OCI-LY1 (cell line): ENCODE results near the gene BTBD9.

Experiments
- H2AFZ ChIP-seq: fragments of 200-600 bp; sonication (generic), shearing (Covaris generic); 2 replicates; pipeline ENCODE4 v1.6.0; 2014; ENCODE audit warnings: antibody characterized with exemption, mild to moderate bottlenecking, low read length
- H3F3A ChIP-seq: fragments of 200-600 bp; sonication (generic), shearing (Covaris generic); 2 replicates; pipeline ENCODE4 v1.6.0; 2014; ENCODE audit warnings: mild to moderate bottlenecking, antibody characterized with exemption, low read length, moderate library complexity; ENCODE audit not compliant: insufficient read depth
- H3K27ac ChIP-seq: fragments of 200-600 bp; sonication (generic); 2 replicates; pipeline ENCODE4 v1.5.1; 2014; ENCODE audit warnings: low read length, mixed run types, mild to moderate bottlenecking, low read depth; ENCODE audit not compliant: poor library complexity, severe bottlenecking
- H3K27me3 ChIP-seq: fragments of 200-600 bp; sonication (generic); 2 replicates; pipeline ENCODE4 v1.6.0; 2014; ENCODE audit warnings: antibody characterized with exemption, mild to moderate bottlenecking, low read length, moderate library complexity; ENCODE audit not compliant: insufficient read depth
- H3K36me3 ChIP-seq: fragments of 200-600 bp; sonication (generic); 2 replicates; pipeline ENCODE4 v1.6.1; 2014; ENCODE audit warnings: mild to moderate bottlenecking, antibody characterized with exemption, low read length, moderate library complexity, mixed read lengths; ENCODE audit not compliant: insufficient read depth
- H3K4me1 ChIP-seq: fragments of 200-600 bp; sonication (generic); 2 replicates; pipeline ENCODE4 v1.5.1; 2014; ENCODE audit warnings: mild to moderate bottlenecking, low read length, moderate library complexity; ENCODE audit not compliant: insufficient read depth, severe bottlenecking
- H3K4me2 ChIP-seq: fragments of 200-600 bp; sonication (generic), shearing (Covaris generic); 2 replicates; pipeline ENCODE4 v1.6.1; 2014; ENCODE audit warnings: low read length
- H3K4me3 ChIP-seq: fragments of 200-600 bp; sonication (generic); 2 replicates; pipeline ENCODE4 v1.5.1; 2014; ENCODE audit warnings: low read length, low read depth, mild to moderate bottlenecking, mixed read lengths; ENCODE audit not compliant: poor library complexity, severe bottlenecking
- H3K79me2 ChIP-seq: fragments of 200-600 bp; shearing (Covaris generic); 2 replicates; pipeline ENCODE4 v1.6.1; 2016; ENCODE audit warnings: mixed run types, low read length, mixed read lengths; ENCODE audit not compliant: insufficient read depth
- H3K9ac ChIP-seq: fragments of 200-600 bp; sonication (generic), shearing (Covaris generic); 2 replicates; pipeline ENCODE4 v1.6.1; 2014; ENCODE audit warnings: mild to moderate bottlenecking, low read length, mixed read lengths
- H3K9me2 ChIP-seq: fragments of 200-600 bp; sonication (generic), shearing (Covaris generic); 2 replicates; pipeline ENCODE4 v1.6.1; 2014; ENCODE audit warnings: low read depth, mild to moderate bottlenecking, low read length, mixed read lengths
- H3K9me3 ChIP-seq: fragments of 200-600 bp; shearing (Covaris generic); 2 replicates; pipeline ENCODE4 v1.6.1; 2014; ENCODE audit warnings: low read length, mixed read lengths
- H4K20me1 ChIP-seq: fragments of 200-600 bp; sonication (generic), shearing (Covaris generic); 2 replicates; pipeline ENCODE4 v1.6.0; 2016; ENCODE audit warnings: mild to moderate bottlenecking, low read length; ENCODE audit not compliant: insufficient read depth
- EZH2 ChIP-seq: fragments of 200-600 bp; sonication (generic), shearing (Covaris generic); IDR thresholded peaks from 2 replicates; pipeline ENCODE4 v1.8.0; 2017; ENCODE audit warnings: borderline replicate concordance, mixed run types, mild to moderate bottlenecking, antibody characterized with exemption, low read length, moderate library complexity, mixed read lengths
- TF ChIP-seq, protein P1 (sequence below): fragments of 200-600 bp; sonication (generic), shearing (Covaris generic); IDR thresholded peaks from 2 replicates; pipeline ENCODE4 v1.5.1; 2017; ENCODE audit warnings: mild to moderate bottlenecking, antibody characterized with exemption, low read length, moderate library complexity, mixed read lengths

BTBD9 gene

DNA sequence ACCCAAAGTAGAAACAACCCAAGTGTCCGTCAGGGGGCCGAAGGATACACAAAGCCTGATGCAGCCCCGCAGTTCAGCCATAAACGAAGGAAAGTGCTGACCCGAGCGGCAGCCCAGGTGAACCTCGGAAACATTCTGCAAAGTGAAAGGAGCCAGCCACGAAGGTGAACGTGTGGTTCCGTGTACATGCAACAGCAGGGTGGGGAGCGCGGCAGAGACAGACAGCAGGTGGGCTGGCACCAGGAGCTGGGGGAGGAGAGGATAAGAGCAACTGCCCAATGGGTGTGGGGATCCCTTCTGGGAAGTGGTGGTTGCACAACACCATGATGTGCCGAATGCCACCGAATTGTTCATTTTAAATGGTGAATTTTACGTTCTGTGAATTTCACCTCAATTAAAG, 478.4 kb downstream of the BTBD9 start:
- Histone ChIP-seq H3K36me3 (no peaks in the 10 kb centered on the region), H3K4me3 (no peak overlapping the region), H3K9ac (no peak overlapping the region), H3K9me3 (no peaks in the 10 kb centered on the region), H3F3A (no peaks in the 10 kb centered on the region), H4K20me1 (no peaks in the 10 kb centered on the region), H3K4me1 (no peaks in the 10 kb centered on the region), H3K9me2 (no peaks in the 10 kb centered on the region), H3K79me2 (no peaks in the 10 kb centered on the region), H3K27ac (no peak overlapping the region), H3K27me3 (no peaks in the 10 kb centered on the region), H2AFZ (no peak overlapping the region), H3K4me2 (no peak overlapping the region)
- TF ChIP-seq EZH2, result no peak
- TF ChIP-seq, protein P1, sequence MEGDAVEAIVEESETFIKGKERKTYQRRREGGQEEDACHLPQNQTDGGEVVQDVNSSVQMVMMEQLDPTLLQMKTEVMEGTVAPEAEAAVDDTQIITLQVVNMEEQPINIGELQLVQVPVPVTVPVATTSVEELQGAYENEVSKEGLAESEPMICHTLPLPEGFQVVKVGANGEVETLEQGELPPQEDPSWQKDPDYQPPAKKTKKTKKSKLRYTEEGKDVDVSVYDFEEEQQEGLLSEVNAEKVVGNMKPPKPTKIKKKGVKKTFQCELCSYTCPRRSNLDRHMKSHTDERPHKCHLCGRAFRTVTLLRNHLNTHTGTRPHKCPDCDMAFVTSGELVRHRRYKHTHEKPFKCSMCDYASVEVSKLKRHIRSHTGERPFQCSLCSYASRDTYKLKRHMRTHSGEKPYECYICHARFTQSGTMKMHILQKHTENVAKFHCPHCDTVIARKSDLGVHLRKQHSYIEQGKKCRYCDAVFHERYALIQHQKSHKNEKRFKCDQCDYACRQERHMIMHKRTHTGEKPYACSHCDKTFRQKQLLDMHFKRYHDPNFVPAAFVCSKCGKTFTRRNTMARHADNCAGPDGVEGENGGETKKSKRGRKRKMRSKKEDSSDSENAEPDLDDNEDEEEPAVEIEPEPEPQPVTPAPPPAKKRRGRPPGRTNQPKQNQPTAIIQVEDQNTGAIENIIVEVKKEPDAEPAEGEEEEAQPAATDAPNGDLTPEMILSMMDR, result no peak

DNA sequence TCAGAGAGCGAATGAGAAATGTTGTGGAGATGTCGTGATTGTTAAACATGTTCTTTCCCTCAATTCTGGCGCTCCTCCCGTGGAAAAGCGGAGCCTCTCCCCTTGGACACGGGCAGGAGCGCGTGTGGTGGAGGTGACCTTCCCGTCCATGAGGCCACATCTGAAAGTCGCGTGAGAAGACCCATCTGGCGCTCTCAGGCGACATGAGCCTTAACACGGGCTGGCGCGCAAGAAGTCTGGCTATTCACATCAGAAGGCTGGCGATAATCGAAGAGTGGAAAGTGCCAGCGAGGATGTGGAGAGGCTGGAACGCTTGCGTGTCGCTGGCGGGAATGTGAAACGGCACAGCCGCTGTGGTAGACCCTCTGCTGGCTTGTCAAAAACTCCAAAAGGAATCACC, 478.9 kb downstream of the BTBD9 start:
- H3K79me2 ChIP-seq, result no peaks in the 10 kb centered on the region
- H3K9me3 ChIP-seq, result no peaks in the 10 kb centered on the region
- H3K9me2 ChIP-seq, result no peaks in the 10 kb centered on the region
- no peaks in the 10 kb centered on the region for H3F3A ChIP-seq
- no peak overlapping the region for H2AFZ ChIP-seq
- no peaks in the 10 kb centered on the region for H3K36me3 ChIP-seq
- TF ChIP-seq, protein P1, result no peak
- TF ChIP-seq EZH2, result no peak
- H3K4me2 ChIP-seq, result no peak overlapping the region
- H3K27ac ChIP-seq, result no peak overlapping the region
- no peaks in the 10 kb centered on the region for H3K27me3 ChIP-seq
- no peak overlapping the region for H3K4me3 ChIP-seq
- H3K9ac ChIP-seq, result no peak overlapping the region
- H4K20me1 ChIP-seq, result no peaks in the 10 kb centered on the region
- H3K4me1 ChIP-seq, result no peaks in the 10 kb centered on the region

DNA sequence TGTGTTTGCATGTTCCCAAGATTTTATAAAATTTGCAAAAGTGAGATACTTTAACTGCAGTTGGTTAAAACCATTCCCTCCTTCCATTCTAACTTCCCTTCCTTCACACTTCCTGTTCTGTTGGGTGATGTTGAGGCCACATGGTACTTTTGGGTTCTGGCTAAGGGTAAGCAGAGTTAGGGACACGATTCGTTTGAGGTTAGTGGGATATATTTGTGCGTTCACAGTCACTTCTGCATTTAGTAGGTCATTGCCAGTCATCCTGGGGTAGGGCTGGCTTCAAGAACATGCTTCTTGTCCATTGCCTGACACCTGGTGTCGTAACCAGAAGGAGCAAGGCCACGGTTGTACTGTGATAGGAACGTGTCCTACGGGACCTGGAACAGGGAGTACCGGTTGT, 480.1 kb downstream of the BTBD9 start:
- Histone ChIP-seq H3K79me2 (no peaks in the 10 kb centered on the region), H2AFZ (no peak overlapping the region), H3K27me3 (no peaks in the 10 kb centered on the region), H4K20me1 (no peaks in the 10 kb centered on the region), H3K27ac (no peak overlapping the region), H3K9me3 (no peaks in the 10 kb centered on the region), H3K4me3 (no peak overlapping the region), H3K9ac (no peak overlapping the region), H3K9me2 (no peaks in the 10 kb centered on the region), H3K36me3 (no peaks in the 10 kb centered on the region), H3K4me2 (no peak overlapping the region), H3F3A (no peaks in the 10 kb centered on the region), H3K4me1 (no peaks in the 10 kb centered on the region)
- no peak for TF ChIP-seq EZH2
- TF ChIP-seq, protein P1, result no peak
